ENCODE data around the gene SLC25A44. TPM values are rescaled to one million over a fixed set of nuclear protein-coding genes. Genes with fewer than 3 reads are reported as not detected.
A peak's percentile ranks its signal among the peaks of the same experiment; 100 is the strongest.

The SLC25A44 gene
- total RNA-seq, 4 donors from 2014 or later = 9.2 to 19.5 (median 18.5) TPM

- no peaks in the 10 kb centered on the region for H3K9me3 ChIP-seq
- H3K36me3 ChIP-seq = no peaks in the 10 kb centered on the region
- no peak overlapping the region for H3K4me3 ChIP-seq
- ATAC-seq (no peak), DNase-seq (no peak)
- H3K4me1 ChIP-seq = peaks cover 8% of the 10 kb centered on the region in 2 donors
- intact Hi-C loops (cut with DNase I; ENCODE audit: low total_unique reads) (no loop called here), in situ Hi-C loops (cut with MboI; ENCODE audit: low sequenced_read_pairs in 4 of 4) (no loop called here)
- peaks cover 8 to 21% (median 17%) of the 10 kb centered on the region in 3 donors for H3K27me3 ChIP-seq
- no peak overlapping the region for H3K27ac ChIP-seq
- TF ChIP-seq POLR2A (IDR thresholded peaks at IDR 0.05) (no peak), CTCF (IDR thresholded peaks at IDR 0.05 in 4 of 5, conservative IDR thresholded peaks at IDR 0.05 in 1 of 5) (no peak)
These were observed 42.7 kb upstream of the SLC25A44 start for GRCh38 chr1:156151093-156151688.

- TF ChIP-seq CTCF (IDR thresholded peaks at IDR 0.05 in 4 of 5, conservative IDR thresholded peaks at IDR 0.05 in 1 of 5) = no peak
- TF ChIP-seq POLR2A (IDR thresholded peaks at IDR 0.05) = no peak
- in situ Hi-C loops (cut with MboI; ENCODE audit: low sequenced_read_pairs in 4 of 4) (no loop called here), intact Hi-C loops (cut with DNase I; ENCODE audit: low total_unique reads) (no loop called here)
- Histone ChIP-seq H3K4me1 (peaks cover 0 to 4% of the 10 kb centered on the region in 2 donors), H3K9me3 (no peaks in the 10 kb centered on the region), H3K4me3 (no peak overlapping the region), H3K36me3 (no peaks in the 10 kb centered on the region), H3K27ac (no peak overlapping the region), H3K27me3 (peaks cover 8 to 21% (median 17%) of the 10 kb centered on the region in 3 donors)
- DNase-seq = no peak
- no peak for ATAC-seq
These were observed 41.3 kb upstream of the SLC25A44 start for GRCh38 chr1:156152628-156153027.

GRCh38 chr1:156153362-156153761 is 40.5 kb upstream of the SLC25A44 start, which contains the start of gene SEMA4A:
Gene SEMA4A (plus strand): TSS chr1:156153585. CDS start chr1:156154579, 994 bp downstream.
- H3K27me3 ChIP-seq = peaks cover 8 to 21% (median 14%) of the 10 kb centered on the region in 3 donors
- DNase-seq (no peak), ATAC-seq (no peak)
- peaks cover 0 to 4% of the 10 kb centered on the region in 2 donors for H3K4me1 ChIP-seq
- no peaks in the 10 kb centered on the region for H3K36me3 ChIP-seq
- H3K4me3 ChIP-seq = no peak within 1 kb of the TSS
- intact Hi-C loops (cut with DNase I; ENCODE audit: low total_unique reads) (no loop called here), in situ Hi-C loops (cut with MboI; ENCODE audit: low sequenced_read_pairs in 4 of 4) (no loop called here)
- no peak within 1 kb of the TSS for H3K27ac ChIP-seq
- TF ChIP-seq POLR2A (IDR thresholded peaks at IDR 0.05) = no peak
- TF ChIP-seq CTCF (IDR thresholded peaks at IDR 0.05 in 4 of 5, conservative IDR thresholded peaks at IDR 0.05 in 1 of 5) = no peak
- H3K9me3 ChIP-seq = no peaks in the 10 kb centered on the region

- no peak for TF ChIP-seq CTCF (IDR thresholded peaks at IDR 0.05 in 4 of 5, conservative IDR thresholded peaks at IDR 0.05 in 1 of 5)
- no peak for TF ChIP-seq POLR2A (IDR thresholded peaks at IDR 0.05)
- in situ Hi-C loops (cut with MboI; ENCODE audit: low sequenced_read_pairs in 4 of 4) (no loop called here), intact Hi-C loops (cut with DNase I; ENCODE audit: low total_unique reads) (no loop called here)
- Histone ChIP-seq H3K27me3 (peaks cover 6 to 14% (median 8%) of the 10 kb centered on the region in 3 donors), H3K27ac (no peak overlapping the region), H3K4me3 (no peak overlapping the region), H3K9me3 (no peaks in the 10 kb centered on the region), H3K36me3 (no peaks in the 10 kb centered on the region), H3K4me1 (peaks cover 0 to 4% of the 10 kb centered on the region in 2 donors)
- ATAC-seq = peak in 1 of 2 donors; percentile 28
- DNase-seq = no peak
These were observed 39.6 kb upstream of the SLC25A44 start for GRCh38 chr1:156154317-156154749.

Data from gastrocnemius medialis (tissue), 4 donors.